Uterus (tissue), 4 donors: ENCODE data around the gene PRTFDC1. TPM values are rescaled to one million over a fixed set of nuclear protein-coding genes. Genes with fewer than 3 reads are reported as not detected.

ENCODE experiments used
- DNase-seq, 2 donors: peaks; one replicate each; pipeline ENCODE4 v3.0.0-alpha.2; 2019 to 2020
- H3K27ac ChIP-seq, 2 donors: fragments of 200-600 bp; sonication (generic); 1 replicate in 1 of 2; 2 replicates in 1 of 2; pipeline ENCODE4 v1.5.1; 2016 to 2018
- H3K27me3 ChIP-seq, 2 donors: fragments of 200-600 bp; sonication (generic); one replicate each; pipeline ENCODE4 v1.5.1; 2018 to 2019; ENCODE audit warnings: control low read depth in 1 of 2
- H3K36me3 ChIP-seq, 2 donors: fragments of 200-600 bp; sonication (generic); one replicate each; pipeline ENCODE4 v1.5.1; 2019; ENCODE audit warnings: control low read depth in 1 of 2
- H3K4me1 ChIP-seq, 2 donors: fragments of 200-600 bp; sonication (generic); one replicate each; pipeline ENCODE4 v1.5.1; 2018 to 2019; ENCODE audit warnings: control low read depth in 1 of 2
- H3K4me3 ChIP-seq, 2 donors: fragments of 200-600 bp; sonication (generic); 1 replicate in 1 of 2; 2 replicates in 1 of 2; pipeline ENCODE4 v1.5.1; 2018 to 2019; ENCODE audit warnings: mild to moderate bottlenecking in 1 of 2
- H3K9me3 ChIP-seq, 2 donors: fragments of 200-600 bp; sonication (generic); one replicate each; pipeline ENCODE4 v1.5.1; 2019; ENCODE audit warnings: control low read depth in 1 of 2
- POLR2A ChIP-seq, 2 donors: fragments of 450-650 bp; IDR thresholded peaks; one replicate each; pipeline ENCODE4 v1.6.1; 2016; ENCODE audit warnings: antibody characterized with exemption in 2 of 2, mild to moderate bottlenecking in 1 of 2, moderate library complexity in 1 of 2
- intact Hi-C: fragments of 100-400 bp; cut with DNase I; formaldehyde crosslinking; loops from one replicate; pipeline ENCODE4 v1.15.1; 2023; ENCODE audit warnings: low total_unique reads
- total RNA-seq, 4 donors: library from RNA; depleted of rRNA in 3 of 4; stranded (reverse); fragments of >200 nt in 3 of 4; gene quantifications; one replicate each; pipeline versions ENCODE4 v1.1.0 to v1.2.4, GENCODE V29; 2014 to 2023
- TF ChIP-seq, protein P1 (sequence below), 4 experiments: fragments of 200-600 bp in 2 of 4; fragments of 450-650 bp in 2 of 4; sonication (generic) in 2 of 4; IDR thresholded peaks; one replicate each; pipeline ENCODE4 v1.5.1; 2016 to 2019; ENCODE audit warnings: antibody characterized with exemption in 4 of 4, mild to moderate bottlenecking in 2 of 4, moderate library complexity in 1 of 4
- donor health status: DM: yes; HTN: yes; CAD: no.

The PRTFDC1 gene
- total RNA-seq, 4 donors from 2014 or later, result 1.3 to 38.7 (median 20.3) TPM

- Histone ChIP-seq H3K27ac (no peak overlapping the region), H3K4me1 (no peaks in the 10 kb centered on the region), H3K36me3 (no peaks in the 10 kb centered on the region), H3K4me3 (no peak overlapping the region), H3K9me3 (no peaks in the 10 kb centered on the region), H3K27me3 (no peaks in the 10 kb centered on the region)
- TF ChIP-seq, protein P1, sequence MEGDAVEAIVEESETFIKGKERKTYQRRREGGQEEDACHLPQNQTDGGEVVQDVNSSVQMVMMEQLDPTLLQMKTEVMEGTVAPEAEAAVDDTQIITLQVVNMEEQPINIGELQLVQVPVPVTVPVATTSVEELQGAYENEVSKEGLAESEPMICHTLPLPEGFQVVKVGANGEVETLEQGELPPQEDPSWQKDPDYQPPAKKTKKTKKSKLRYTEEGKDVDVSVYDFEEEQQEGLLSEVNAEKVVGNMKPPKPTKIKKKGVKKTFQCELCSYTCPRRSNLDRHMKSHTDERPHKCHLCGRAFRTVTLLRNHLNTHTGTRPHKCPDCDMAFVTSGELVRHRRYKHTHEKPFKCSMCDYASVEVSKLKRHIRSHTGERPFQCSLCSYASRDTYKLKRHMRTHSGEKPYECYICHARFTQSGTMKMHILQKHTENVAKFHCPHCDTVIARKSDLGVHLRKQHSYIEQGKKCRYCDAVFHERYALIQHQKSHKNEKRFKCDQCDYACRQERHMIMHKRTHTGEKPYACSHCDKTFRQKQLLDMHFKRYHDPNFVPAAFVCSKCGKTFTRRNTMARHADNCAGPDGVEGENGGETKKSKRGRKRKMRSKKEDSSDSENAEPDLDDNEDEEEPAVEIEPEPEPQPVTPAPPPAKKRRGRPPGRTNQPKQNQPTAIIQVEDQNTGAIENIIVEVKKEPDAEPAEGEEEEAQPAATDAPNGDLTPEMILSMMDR (IDR thresholded peaks at IDR 0.05), result no peak
- TF ChIP-seq POLR2A (IDR thresholded peaks at IDR 0.05), result no peak
- intact Hi-C loops, result no loop called here
- no peak for DNase-seq
Measured at GRCh38 chr10:24865783-24866182, 86.6 kb downstream of the PRTFDC1 start.

DNA sequence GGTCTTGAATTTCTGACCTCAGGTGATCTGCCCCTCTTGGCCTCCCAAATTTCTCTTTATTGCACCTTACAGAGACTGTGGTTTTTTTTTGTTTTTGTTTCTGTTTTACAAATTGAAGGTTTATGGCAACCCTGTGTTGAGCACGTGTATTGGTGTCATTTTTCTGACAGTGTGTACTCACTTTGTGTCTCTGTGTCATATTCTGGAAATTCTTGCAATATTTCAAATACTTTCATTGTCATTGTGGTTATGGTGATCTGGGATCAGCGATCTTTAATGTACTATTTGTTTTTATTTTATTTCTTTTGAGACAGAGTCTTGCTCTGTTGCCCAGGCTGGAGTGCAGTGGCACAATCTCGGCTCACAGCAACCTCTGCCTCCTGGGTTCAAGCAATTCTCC is 89.8 kb downstream of the PRTFDC1 start:
- intact Hi-C loops, result no loop called here
- Histone ChIP-seq H3K9me3 (no peaks in the 10 kb centered on the region), H3K36me3 (no peaks in the 10 kb centered on the region), H3K27ac (no peak overlapping the region), H3K4me1 (no peaks in the 10 kb centered on the region), H3K4me3 (no peak overlapping the region), H3K27me3 (no peaks in the 10 kb centered on the region)
- TF ChIP-seq, protein P1 (IDR thresholded peaks at IDR 0.05), result no peak
- no peak for TF ChIP-seq POLR2A (IDR thresholded peaks at IDR 0.05)
- DNase-seq, result no peak

- intact Hi-C loops, result no loop called here
- Histone ChIP-seq H3K4me3 (no peak overlapping the region), H3K9me3 (no peaks in the 10 kb centered on the region), H3K4me1 (no peaks in the 10 kb centered on the region), H3K27ac (no peak overlapping the region), H3K27me3 (no peaks in the 10 kb centered on the region), H3K36me3 (no peaks in the 10 kb centered on the region)
- DNase-seq, result no peak
- TF ChIP-seq, protein P1 (IDR thresholded peaks at IDR 0.05), result no peak
- no peak for TF ChIP-seq POLR2A (IDR thresholded peaks at IDR 0.05)
Measured at GRCh38 chr10:24858288-24859270, 93.8 kb downstream of the PRTFDC1 start.

GRCh38 chr10:24857031-24857725 is 95.2 kb downstream of the PRTFDC1 start:
- Histone ChIP-seq H3K4me1 (no peaks in the 10 kb centered on the region), H3K4me3 (no peak overlapping the region), H3K9me3 (no peaks in the 10 kb centered on the region), H3K27me3 (no peaks in the 10 kb centered on the region), H3K36me3 (no peaks in the 10 kb centered on the region), H3K27ac (no peak overlapping the region)
- TF ChIP-seq, protein P1 (IDR thresholded peaks at IDR 0.05), result no peak
- TF ChIP-seq POLR2A (IDR thresholded peaks at IDR 0.05), result no peak
- DNase-seq, result no peak
- intact Hi-C loops, result no loop called here

- H3K27me3 ChIP-seq, result no peaks in the 10 kb centered on the region
- DNase-seq, result no peak
- intact Hi-C loops, result no loop called here
- no peak overlapping the region for H3K27ac ChIP-seq
- no peaks in the 10 kb centered on the region for H3K36me3 ChIP-seq
- no peaks in the 10 kb centered on the region for H3K9me3 ChIP-seq
- no peak overlapping the region for H3K4me3 ChIP-seq
- TF ChIP-seq, protein P1 (IDR thresholded peaks at IDR 0.05), result no peak
- TF ChIP-seq POLR2A (IDR thresholded peaks at IDR 0.05), result no peak
- no peaks in the 10 kb centered on the region for H3K4me1 ChIP-seq
Measured at GRCh38 chr10:24854256-24854655, 98.2 kb downstream of the PRTFDC1 start.
